BJ (cell line): ENCODE measurements around the gene VEGFA. TPM values are rescaled to one million over a fixed set of nuclear protein-coding genes. Genes with fewer than 3 reads are reported as not detected.
A peak's percentile ranks its signal among the peaks of the same experiment; 100 is the strongest.

Experiments used
- CTCF ChIA-PET: fragments of 350-600 bp; formaldehyde crosslinking; extraction: SDS; loops from one replicate; lab custom pipeline; 2021; ENCODE audit warnings: antibody characterized with exemption, inconsistent platforms; lab: Yijun Ruan, JAX
- POLR2A ChIA-PET: fragments of 300-600 bp; sonication (Branson Sonifier 250); formaldehyde crosslinking; extraction: SDS; loops from one replicate; lab custom pipeline; 2021; ENCODE audit warnings: antibody characterized with exemption; lab: Charles Lee
- DNase-seq: peaks from one replicate; pipeline ENCODE4 v3.0.0-alpha.2; 2011; ENCODE audit warnings: low read depth
- H3K27me3 ChIP-seq: 2 replicates; pipeline ENCODE4 v1.6.0; 2011; ENCODE audit warnings: low read length; ENCODE audit not compliant: control insufficient read depth, insufficient read depth
- H3K36me3 ChIP-seq: 2 replicates; pipeline ENCODE4 v1.5.1; 2011; ENCODE audit warnings: low read length; ENCODE audit not compliant: control insufficient read depth, insufficient read depth
- H3K4me3 ChIP-seq: 2 replicates; pipeline ENCODE4 v1.5.1; 2011; ENCODE audit warnings: low read depth, mild to moderate bottlenecking, control low read depth, low read length
- CTCF ChIP-seq: IDR thresholded peaks from 2 replicates; pipeline ENCODE4 v1.5.1; 2011; ENCODE audit warnings: low read depth, mild to moderate bottlenecking, control low read depth, inconsistent platforms, low read length, moderate library complexity; ENCODE audit not compliant: insufficient read depth
- polyA plus RNA-seq: library from polyadenylated mRNA; depleted of rRNA; stranded (reverse); fragments of >200 nt; gene quantifications from 2 replicates; pipeline ENCODE4 v1.2.3, GENCODE V29; 2011

VEGFA gene
- polyA plus RNA-seq, 1 experiment, result 357 TPM

GRCh38 chr6:43774776-43775534 is 4.9 kb downstream of the VEGFA start:
- ChIA-PET POLR2A (interaction anchor here (0.6 to 1.0 kb wide), 2 partner anchors 14 to 301 kb away, joined by 6 to 8 read pairs; no protein-coding TSS in a partner anchor), CTCF (interaction anchor here (0.6 to 8.9 kb wide), 52 partner anchors 8 to 304 kb away, joined by 3 to 338 read pairs (median 5); partner anchors contain the start of genes RSPH9 and TJAP1)
- peak; percentile 97 for TF ChIP-seq CTCF
- DNase-seq, result no peak
- no peaks in the 10 kb centered on the region for H3K27me3 ChIP-seq
- peak overlapping the region; percentile 94 for H3K4me3 ChIP-seq
- H3K36me3 ChIP-seq, result peaks cover 38% of the 10 kb centered on the region

- H3K4me3 ChIP-seq, result no peak overlapping the region
Measured at GRCh38 chr6:43775535-43775885, 5.5 kb downstream of the VEGFA start.

GRCh38 chr6:43776115-43776798 is 6.2 kb downstream of the VEGFA start:
- H3K27me3 ChIP-seq, result no peaks in the 10 kb centered on the region
- TF ChIP-seq CTCF, result no peak
- no peak overlapping the region for H3K4me3 ChIP-seq
- ChIA-PET POLR2A (no interaction called here), CTCF (interaction anchor here (0.7 to 1.5 kb wide), 5 partner anchors 8 to 315 kb away, joined by 3 to 5 read pairs (median 4); no protein-coding TSS in a partner anchor)
- H3K36me3 ChIP-seq, result peaks cover 49% of the 10 kb centered on the region
- no peak for DNase-seq

More at GRCh38 chr6:43775535-43775885, 5.5 kb downstream of the VEGFA start:
- TF ChIP-seq CTCF, result no peak
- H3K36me3 ChIP-seq, result peaks cover 43% of the 10 kb centered on the region
- no peaks in the 10 kb centered on the region for H3K27me3 ChIP-seq
- POLR2A ChIA-PET, result interaction anchor here (0.6 kb wide), 1 partner anchor 300 kb away, joined by 8 read pairs; no protein-coding TSS in a partner anchor
- CTCF ChIA-PET, result interaction anchor here (0.6 to 8.9 kb wide), 17 partner anchors 11 to 303 kb away, joined by 3 to 338 read pairs (median 8); no protein-coding TSS in a partner anchor
- no peak for DNase-seq

- TF ChIP-seq CTCF, result no peak
- peaks cover 57% of the 10 kb centered on the region for H3K36me3 ChIP-seq
- CTCF ChIA-PET, result interaction anchor here (0.6 to 2.0 kb wide), 9 partner anchors 9 to 302 kb away, joined by 3 to 10 read pairs (median 4); no protein-coding TSS in a partner anchor
- POLR2A ChIA-PET, result interaction anchor here (0.5 kb wide), 1 partner anchor 31 kb away, joined by 3 read pairs; no protein-coding TSS in a partner anchor
- DNase-seq, result no peak
- H3K27me3 ChIP-seq, result no peaks in the 10 kb centered on the region
- no peak overlapping the region for H3K4me3 ChIP-seq
Measured at GRCh38 chr6:43776799-43777776, 7.1 kb downstream of the VEGFA start.
